HG03025 (cell line): ENCODE data around the gene RIMS4.
"Not testable (repeated sequence)": the region's sequence is repeated elsewhere in the genome, so short reads cannot be mapped to it uniquely, and the experiment has no call there.

Experiments
- ATAC-seq: cut with Tn5 transposase; IDR thresholded peaks from one replicate; pipeline ENCODE4 v1.9.1; 2021; ENCODE audit warnings: mild to moderate bottlenecking, moderate library complexity; ENCODE audit not compliant: unreplicated experiment, low FRiP score

RIMS4 gene

GRCh38 chr20:44830995-44831394 is 20.6 kb upstream of the RIMS4 start:
- no peak for ATAC-seq

GRCh38 chr20:44830523-44830922 is 20.2 kb upstream of the RIMS4 start:
- ATAC-seq = no peak

DNA sequence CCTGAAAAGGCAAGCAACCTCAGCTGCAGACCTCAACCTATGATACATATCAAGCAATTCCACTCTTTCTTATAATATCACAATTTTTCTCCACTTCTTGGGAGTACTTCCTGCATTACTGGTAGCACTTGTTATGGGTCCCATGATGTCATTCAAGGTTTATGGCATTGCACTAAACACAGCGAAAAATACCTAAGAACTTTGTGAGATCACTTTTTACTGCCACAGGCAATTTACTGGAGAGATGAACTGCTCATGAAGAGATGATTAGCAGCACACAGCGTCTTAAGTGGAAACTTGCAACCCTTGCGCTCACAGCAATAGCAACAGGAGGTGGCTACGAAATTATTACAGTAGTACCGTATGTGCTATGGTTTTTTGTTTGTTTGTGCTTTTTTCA is 19.3 kb upstream of the RIMS4 start:
- ATAC-seq = no peak

GRCh38 chr20:44828640-44829039 is 18.3 kb upstream of the RIMS4 start:
- ATAC-seq = no peak

- ATAC-seq = no peak
Measured at GRCh38 chr20:44827401-44827800, 17.1 kb upstream of the RIMS4 start.

DNA sequence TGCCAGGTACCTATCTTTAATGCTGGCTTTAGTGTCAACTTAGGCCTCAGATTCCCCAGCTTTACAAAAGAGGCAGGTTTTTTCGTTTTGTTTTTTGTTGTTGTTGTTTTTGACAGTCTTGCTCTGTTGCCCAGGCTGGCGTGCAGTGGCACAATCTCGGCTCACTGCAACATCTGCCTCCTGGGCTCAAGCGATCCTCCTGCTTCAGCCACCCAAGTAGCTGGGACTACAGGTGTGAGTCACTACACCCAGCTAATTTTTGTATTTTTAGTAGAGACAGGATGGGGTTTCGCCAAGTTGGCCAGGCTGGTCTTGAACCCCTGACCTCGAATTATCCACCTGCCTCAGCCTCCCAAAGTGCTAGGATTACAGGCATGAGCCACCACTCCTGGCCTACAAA is 11.2 kb upstream of the RIMS4 start:
- not testable (repeated sequence) for ATAC-seq

- no peak for ATAC-seq
Measured at GRCh38 chr20:44819936-44820335, 9.6 kb upstream of the RIMS4 start.

- no peak for ATAC-seq
Measured at GRCh38 chr20:44817143-44817910, 7.0 kb upstream of the RIMS4 start.

- ATAC-seq = no peak
Measured at GRCh38 chr20:44814937-44815336, 4.6 kb upstream of the RIMS4 start.

GRCh38 chr20:44811150-44811685 is 872 bp upstream of the RIMS4 start:
- no peak for ATAC-seq

GRCh38 chr20:44810061-44810390 is 320 bp downstream of the RIMS4 start:
- no peak for ATAC-seq

- ATAC-seq = no peak
Measured at GRCh38 chr20:44809380-44810060, 826 bp downstream of the RIMS4 start.

DNA sequence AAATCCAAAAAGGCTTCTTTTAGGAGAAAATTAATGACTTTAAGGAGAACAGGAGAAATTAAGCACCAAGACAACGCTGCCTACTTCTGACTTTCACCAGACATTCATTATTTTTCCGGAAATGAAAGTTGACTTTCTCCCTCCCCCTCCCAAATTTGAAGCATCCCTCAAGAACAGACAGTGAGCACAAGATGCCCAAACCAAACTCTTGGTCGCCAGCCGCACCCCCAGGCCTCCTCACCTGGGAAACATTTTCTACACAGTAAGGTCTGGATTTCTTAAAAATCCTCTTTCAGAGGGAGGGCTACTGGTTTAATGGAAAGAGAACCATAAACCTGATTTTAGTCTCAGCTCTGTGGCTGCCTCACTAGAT is 2.7 kb downstream of the RIMS4 start:
- ATAC-seq = no peak

DNA sequence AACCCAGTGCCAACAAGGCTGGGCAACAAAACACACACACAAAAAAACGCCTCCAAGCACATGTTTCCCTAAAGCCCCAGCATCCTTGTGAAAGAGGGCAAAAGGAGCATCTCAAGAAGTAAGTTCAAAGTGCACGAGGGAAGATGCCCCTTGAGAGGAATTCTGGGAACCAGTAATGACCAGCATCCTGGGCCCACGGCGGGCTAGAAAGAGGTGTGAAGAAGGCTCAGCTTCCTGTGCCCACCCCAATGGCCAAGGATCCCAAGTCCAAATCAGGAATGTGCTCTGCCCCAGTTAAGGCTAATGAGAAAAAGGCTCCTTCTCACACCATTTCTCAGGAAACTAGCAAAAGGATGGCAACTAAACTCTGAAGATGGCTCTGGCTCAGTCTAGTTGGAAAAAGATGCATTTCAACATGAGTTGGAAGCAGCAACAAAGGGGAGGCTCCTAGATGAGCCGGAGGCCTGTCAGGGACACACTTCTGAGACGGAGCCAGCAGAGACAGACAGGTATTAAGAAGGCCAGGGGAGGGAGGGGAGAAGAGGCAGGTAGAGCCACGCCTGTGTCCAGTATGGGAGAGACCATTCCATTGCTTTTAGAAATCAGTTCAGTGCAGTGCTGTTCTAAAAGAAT is 3.2 kb downstream of the RIMS4 start:
- ATAC-seq = no peak

- no peak for ATAC-seq
Measured at GRCh38 chr20:44805979-44806620, 4.2 kb downstream of the RIMS4 start.

- ATAC-seq = no peak
Measured at GRCh38 chr20:44805335-44805978, 4.9 kb downstream of the RIMS4 start.

- no peak for ATAC-seq
Measured at GRCh38 chr20:44803383-44803941, 6.9 kb downstream of the RIMS4 start.

- ATAC-seq = no peak
Measured at GRCh38 chr20:44802702-44803101, 7.6 kb downstream of the RIMS4 start.

DNA sequence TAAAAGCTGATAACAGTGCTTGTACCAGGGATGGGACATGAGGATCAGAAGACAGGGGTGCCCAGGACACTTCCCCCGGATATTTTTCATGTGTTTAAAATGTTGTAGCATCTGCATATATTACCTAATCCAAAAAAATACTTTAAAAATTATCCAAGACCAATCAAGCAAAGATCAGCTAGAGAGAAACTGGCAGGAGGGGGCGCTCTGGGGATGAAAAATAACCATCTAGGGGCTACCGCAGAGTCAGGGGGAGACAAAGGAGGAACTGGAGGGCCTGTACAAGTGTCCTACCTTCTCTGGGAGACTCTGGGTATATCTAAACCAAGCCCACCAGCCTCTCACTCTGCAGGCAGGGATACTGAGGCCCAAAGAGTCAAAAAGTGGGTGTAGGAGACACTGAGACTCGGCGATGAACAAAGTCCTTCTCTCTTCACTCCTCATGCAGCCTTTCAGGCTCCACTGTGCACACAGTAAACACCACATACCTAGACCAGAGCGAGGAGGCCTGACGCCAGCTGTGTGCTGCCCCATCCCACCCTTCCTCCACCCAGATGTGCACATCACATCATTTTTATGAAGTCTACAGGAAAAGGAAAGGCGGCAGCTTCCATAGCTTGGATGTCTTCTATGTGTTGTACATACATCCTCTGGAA is 9.8 kb downstream of the RIMS4 start:
- ATAC-seq = no peak

DNA sequence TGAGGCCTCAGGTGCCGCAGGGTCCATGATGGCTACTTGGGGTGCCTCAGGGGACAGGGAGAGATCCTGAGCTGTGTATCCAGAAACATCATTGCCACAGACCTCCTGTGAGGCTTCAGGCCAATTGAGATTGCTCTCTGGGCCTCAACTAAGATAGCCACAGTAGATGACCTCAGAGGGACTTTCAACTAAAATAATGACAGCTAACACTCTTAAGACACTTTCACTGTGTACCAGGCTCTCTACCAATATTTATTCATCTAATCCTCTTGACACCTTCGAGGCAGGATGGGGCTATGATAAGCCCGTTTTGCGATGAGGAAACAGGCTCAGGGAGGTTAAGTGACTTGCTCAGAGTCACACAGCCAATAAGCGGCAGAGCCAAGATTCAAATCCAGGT is 10.7 kb downstream of the RIMS4 start:
- no peak for ATAC-seq
